GM21576 (cell line): ENCODE data around the gene NEGR1.

Experiments used
- ATAC-seq: cut with Tn5 transposase; IDR thresholded peaks from one replicate; pipeline ENCODE4 v1.9.1; 2021; ENCODE audit warnings: mild to moderate bottlenecking, moderate library complexity; ENCODE audit not compliant: unreplicated experiment

The NEGR1 gene

DNA sequence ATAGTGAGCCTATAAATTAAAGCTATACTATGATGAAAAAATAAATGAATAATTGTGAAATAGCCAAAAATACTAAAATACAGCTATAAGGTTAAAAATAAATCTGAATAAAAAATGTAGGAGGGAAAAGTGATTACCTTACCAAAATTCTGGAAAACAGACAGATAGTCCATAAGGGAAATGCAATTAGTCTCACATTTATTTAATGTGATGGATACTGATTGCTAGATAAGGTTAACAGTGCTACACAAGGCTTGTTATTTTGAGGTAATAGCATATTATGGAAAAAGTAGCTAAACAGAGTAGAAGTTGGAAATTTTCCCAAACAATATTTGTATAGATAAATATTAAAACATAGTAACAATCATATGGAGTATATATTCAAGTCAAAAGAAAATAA lies 413.0 kb downstream of the NEGR1 start:
- ATAC-seq = no peak

DNA sequence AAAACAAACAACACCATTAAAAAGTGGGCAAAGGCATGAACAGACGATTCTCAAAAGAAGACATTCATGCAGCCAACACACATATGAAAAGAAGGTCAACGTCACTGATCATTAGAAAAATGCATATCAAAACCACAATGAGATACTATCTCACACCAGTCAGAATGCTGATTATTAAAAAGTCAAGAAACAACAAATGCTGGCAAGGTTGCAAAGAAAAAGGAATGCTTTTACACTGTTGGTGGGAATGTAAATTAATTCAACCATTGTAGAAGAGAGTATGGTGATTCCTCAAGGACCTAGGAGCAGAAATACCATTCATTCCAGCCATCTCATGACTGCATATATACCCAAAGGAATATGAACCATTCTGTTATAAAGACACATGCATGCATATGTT lies 419.6 kb downstream of the NEGR1 start:
- no peak for ATAC-seq

GRCh38 chr1:71861022-71861421 lies 421.3 kb downstream of the NEGR1 start:
- ATAC-seq = no peak

DNA sequence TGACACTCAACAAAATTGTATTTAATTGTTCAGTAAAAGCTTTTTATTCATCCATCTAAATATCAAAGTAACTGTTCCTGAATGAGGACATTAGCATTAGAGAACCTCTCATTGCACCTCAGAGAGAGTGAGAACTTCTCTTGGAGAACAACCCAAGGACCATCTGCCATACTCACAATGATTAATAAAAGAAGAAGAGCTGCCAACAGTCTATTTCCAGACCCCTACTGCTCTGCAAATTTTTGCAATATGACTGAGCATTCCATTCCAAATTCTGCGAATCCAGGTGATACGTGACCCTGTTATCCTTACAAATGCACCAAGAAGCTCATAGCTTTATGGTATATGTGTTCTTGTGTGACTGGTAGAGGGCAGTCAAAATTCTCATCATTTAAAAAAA lies 422.5 kb downstream of the NEGR1 start:
- ATAC-seq = no peak

- ATAC-seq = no peak
These were observed 424.5 kb downstream of the NEGR1 start for GRCh38 chr1:71857862-71858261.

DNA sequence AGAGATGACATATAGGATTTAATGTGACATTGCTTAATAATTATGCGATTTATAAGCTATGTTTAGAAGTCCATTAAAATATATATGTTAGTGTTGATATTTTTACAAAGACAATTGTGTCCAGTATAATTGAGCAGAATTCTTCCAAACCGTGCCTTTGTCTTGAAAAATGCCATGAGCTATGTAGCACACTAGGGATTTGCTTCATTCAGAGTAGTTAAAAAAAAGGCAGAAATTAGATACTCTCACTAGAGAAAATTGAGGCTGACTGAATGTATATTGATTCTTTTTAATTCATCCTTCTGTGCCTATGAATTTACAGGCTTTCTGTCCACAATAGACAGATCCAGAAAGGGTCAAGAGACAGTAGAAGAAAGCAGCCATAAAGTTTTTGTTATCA lies 429.0 kb downstream of the NEGR1 start:
- no peak for ATAC-seq

GRCh38 chr1:71850936-71851335 lies 431.4 kb downstream of the NEGR1 start:
- ATAC-seq = no peak

GRCh38 chr1:71850515-71850914 lies 431.8 kb downstream of the NEGR1 start:
- ATAC-seq = no peak

DNA sequence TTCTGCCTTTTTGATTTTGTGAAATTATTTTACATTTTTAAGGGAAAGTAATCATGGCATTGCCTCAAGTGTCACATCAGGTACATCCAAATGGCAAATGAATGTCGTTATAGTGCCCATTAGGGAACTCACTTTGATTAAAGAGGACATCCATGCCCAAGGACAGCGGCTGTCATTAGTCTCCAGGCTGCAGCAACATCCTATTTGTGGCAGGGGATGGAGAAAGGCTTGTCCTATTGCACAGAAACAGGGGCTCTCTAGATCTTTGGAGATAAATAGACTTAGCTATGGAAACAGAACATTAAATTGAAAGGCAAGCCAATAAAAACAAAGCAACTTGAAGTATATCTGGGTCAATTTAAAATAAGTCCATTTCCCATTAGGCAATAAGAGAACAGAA lies 439.3 kb downstream of the NEGR1 start:
- no peak for ATAC-seq

DNA sequence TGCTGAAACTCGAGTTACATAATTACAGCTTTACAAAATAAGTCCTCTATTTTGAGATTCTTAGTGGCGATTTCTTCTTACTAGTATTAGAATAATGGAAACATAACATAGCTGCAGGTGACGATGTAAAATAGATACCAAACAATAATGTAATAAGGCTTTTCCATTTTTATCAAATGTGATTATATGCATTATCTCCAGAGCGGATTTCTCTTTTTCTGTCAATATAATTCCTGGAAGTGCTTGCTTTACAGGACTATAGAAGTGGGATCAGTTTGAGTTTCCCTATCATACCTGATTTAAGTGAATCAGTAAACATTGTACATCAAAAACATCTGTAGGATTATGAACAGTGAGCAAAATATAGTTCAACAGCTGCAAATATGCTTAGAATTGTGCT lies 442.5 kb downstream of the NEGR1 start:
- ATAC-seq = no peak

DNA sequence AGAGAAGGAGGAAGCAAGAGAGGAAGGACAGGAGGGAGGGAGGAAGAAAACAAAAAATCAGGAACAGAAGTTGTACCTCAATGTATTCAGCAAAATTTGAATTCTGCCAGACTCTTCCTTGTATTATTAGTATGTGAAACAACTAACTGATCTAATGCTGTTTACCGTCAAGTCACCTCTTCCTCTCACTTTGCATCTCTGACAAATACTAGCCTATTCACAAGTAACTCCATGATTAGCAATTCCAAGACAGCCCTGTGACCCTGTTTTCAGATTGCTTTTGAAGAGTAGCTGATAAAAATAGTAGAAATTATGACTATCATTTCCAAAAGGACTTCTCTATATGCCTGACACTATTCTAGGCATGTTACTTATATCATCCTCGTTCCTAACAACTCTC lies 445.4 kb downstream of the NEGR1 start:
- no peak for ATAC-seq

- ATAC-seq = peak; percentile 58
These were observed 446.9 kb downstream of the NEGR1 start for GRCh38 chr1:71835442-71835813.

GRCh38 chr1:71834601-71835441 lies 447.5 kb downstream of the NEGR1 start:
- no peak for ATAC-seq

DNA sequence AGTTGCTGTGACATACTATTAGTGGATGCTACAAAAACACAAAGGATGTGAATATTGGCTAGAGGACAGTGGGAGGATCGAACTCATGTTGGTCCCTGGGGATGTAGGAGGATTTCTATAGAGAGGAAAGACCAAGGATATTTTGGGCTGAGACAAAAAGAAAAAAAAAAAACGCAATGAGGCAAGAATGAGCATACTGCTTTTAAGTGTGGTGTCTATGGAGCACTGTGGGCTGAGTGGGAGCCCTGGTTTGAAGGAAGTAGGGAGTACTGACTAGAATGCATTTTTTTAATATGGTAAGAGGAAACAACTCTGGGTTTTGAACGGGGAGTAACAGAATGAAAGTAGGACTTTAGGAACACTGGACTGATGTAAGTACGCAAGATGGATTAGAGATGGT lies 450.7 kb downstream of the NEGR1 start:
- no peak for ATAC-seq

DNA sequence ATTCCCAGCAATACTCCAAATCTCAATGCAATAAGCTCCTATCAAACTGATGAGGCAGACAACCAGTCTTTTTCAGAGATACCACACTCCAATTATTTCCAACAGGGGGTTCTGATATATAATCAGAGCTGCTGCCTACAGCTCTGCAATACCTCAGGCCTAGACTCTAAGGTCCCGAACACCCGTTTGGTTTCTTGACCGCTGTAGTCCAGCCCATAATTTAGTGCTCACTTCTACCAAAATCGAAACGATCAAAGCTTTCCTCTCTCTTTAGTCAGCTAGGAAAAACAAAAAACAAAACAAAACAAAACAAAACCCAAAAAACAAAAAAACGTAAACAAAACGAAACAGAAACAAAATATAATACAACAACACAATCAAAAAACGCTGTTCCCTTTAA lies 453.0 kb downstream of the NEGR1 start:
- no peak for ATAC-seq

DNA sequence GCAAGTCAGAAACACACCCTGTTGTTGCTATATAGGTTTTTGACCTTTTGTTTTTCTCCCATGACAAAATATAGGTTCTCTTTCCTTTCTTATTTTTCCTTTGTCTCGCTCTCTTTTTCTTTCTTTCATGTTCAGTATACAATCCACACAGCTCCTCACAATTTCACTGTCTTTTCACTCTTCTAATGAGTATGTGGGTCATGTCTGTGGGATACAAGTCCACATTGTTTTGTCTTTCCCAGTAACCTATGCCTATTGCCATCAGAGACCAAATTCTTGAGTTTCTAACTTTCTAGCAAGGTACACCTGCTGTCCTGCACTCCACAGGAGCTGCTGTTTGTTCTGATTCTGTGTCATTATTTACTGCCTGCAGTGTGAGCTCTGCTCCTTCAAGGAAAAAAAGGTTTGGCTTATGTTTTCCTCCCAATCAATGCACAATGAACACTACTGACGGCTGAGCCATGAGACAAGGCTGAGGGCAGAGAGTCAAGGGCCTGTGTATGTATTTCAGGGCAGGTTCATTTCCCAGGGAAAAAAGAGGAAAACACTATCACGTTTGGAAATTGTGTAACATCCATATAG lies 453.8 kb downstream of the NEGR1 start:
- ATAC-seq = no peak

DNA sequence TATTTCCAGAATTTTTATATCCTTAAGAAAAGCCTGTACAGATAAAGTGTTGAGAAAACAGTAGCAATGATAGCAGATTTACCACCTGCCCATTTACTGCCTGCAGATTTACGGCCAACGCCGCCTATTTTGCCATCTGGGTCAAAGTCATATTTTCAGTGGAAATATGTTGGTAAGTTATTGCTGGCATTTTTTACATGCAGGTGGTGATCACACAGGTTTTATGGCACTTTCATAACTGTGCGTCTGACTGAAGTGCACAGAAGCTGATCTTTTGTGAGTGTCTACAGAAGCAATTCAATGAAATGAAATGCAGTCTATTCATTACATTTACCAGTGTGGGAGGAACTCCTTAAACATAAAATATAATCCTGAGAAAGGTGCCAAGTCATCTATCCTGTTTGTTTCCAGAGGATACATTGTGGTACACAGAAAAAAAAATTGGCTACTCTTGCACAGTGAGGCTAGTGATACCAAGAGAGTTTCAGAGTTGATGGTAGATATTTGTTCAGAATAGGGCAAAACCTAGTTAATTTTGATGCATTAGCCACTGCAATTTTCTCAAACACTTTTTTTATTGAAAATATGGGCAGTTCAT lies 458.5 kb downstream of the NEGR1 start:
- no peak for ATAC-seq

GRCh38 chr1:71817028-71817427 lies 465.3 kb downstream of the NEGR1 start:
- no peak for ATAC-seq

GRCh38 chr1:71809085-71809484 lies 473.3 kb downstream of the NEGR1 start:
- no peak for ATAC-seq

GRCh38 chr1:71804140-71804539 lies 478.2 kb downstream of the NEGR1 start:
- ATAC-seq = no peak

GRCh38 chr1:71796006-71796405 lies 486.3 kb downstream of the NEGR1 start:
- no peak for ATAC-seq

DNA sequence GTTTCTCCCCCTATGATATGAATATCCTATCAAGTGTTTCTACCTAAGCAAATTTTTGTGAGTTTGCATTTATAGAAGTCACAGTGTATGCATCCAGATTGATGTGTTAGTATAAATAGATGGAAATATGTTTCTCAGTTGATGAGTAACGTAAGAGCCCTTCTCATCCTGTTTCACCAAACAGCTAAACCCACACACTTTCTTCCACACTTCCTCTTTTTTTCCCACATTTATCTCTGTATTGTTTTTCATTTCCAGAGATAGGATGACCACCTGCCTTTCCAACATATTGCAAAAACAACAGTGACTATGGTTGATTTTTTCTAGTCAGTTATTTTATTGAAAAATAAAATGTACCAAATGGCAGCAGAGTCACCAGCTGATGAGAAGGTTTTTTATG lies 490.1 kb downstream of the NEGR1 start:
- no peak for ATAC-seq
